GM23248 (cell line): ENCODE measurements around the gene DOCK10.

Experiments used
- EZH2 ChIP-seq: fragments of 200-600 bp; sonication (generic); IDR thresholded peaks from 2 replicates; pipeline ENCODE4 v1.6.1; 2018; ENCODE audit warnings: antibody characterized with exemption, mild to moderate bottlenecking; ENCODE audit not compliant: insufficient read depth, poor library complexity, severe bottlenecking
- EZH2phosphoT487 ChIP-seq: fragments of 200-600 bp; sonication (generic); IDR thresholded peaks from 2 replicates; pipeline ENCODE4 v1.6.1; 2018; ENCODE audit warnings: antibody characterized with exemption, moderate library complexity, mild to moderate bottlenecking, low read depth; ENCODE audit not compliant: insufficient read depth

GRCh38 chr2:225010804-225011203 lies 31.5 kb downstream of the DOCK10 start:
- no peak for TF ChIP-seq EZH2
- TF ChIP-seq EZH2phosphoT487, result no peak
